ENCODE measurements around the gene KLF6. TPM values are rescaled to one million over a fixed set of nuclear protein-coding genes. Genes with fewer than 3 reads are reported as not detected.

Gene KLF6
- total and polyA plus RNA-seq, 2 experiments from 2014 or later, result 19.6 to 35.4 TPM

- Mint-ChIP-seq H3K27me3 (ENCODE audit: insufficient read depth, low read depth, poor library complexity) (peaks cover 4% of the 10 kb centered on the region), H3K27ac (no peak overlapping the region), H3K9me3 (no peaks in the 10 kb centered on the region; the same call in 2 of the 3 replicates), H3K36me3 (ENCODE audit: low read depth) (no peaks in the 10 kb centered on the region), H3K4me3 (no peak overlapping the region), H3K4me1 (peaks cover 36% of the 10 kb centered on the region)
- Histone ChIP-seq H3K4me3 (no peak overlapping the region), H3K27me3 (ENCODE audit: insufficient read depth) (no peaks in the 10 kb centered on the region), H3K9me2 (ENCODE audit: insufficient read depth) (no peaks in the 10 kb centered on the region), H3K79me2 (replicated peaks; ENCODE audit: insufficient read depth) (no peaks in the 10 kb centered on the region), H3F3A (replicated peaks; ENCODE audit: low read depth) (no peaks in the 10 kb centered on the region), H4K20me1 (replicated peaks; ENCODE audit: insufficient read depth) (no peaks in the 10 kb centered on the region), H3K4me2 (peak overlapping the region; percentile 36; the same call in 1 of the 2 replicates), H3K36me3 (ENCODE audit: insufficient read depth) (no peaks in the 10 kb centered on the region), H2AFZ (peak overlapping the region; percentile 72; the same call in 1 of the 2 replicates), H3K27ac (ENCODE audit: low read depth) (no peak overlapping the region), H3K4me1 (ENCODE audit: insufficient read depth) (peaks cover 13% of the 10 kb centered on the region)
- no peak; the same call in 2 of the 3 replicates for ATAC-seq
- no peak for DNase-seq (ENCODE audit: low spot score)
- TF ChIP-seq ZNF331 (CRISPR knock-in tag; IDR thresholded peaks at IDR 0.05; ENCODE audit: low read depth) (no peak), CTCF (conservative IDR thresholded peaks at IDR 0.05; ENCODE audit: low read depth in 2 of 2) (no peak), EZH2 (IDR thresholded peaks at IDR 0.05; ENCODE audit: low read depth, unreplicated experiment) (no peak), ETS1 (IDR thresholded peaks at IDR 0.05) (no peak), NANOG (IDR thresholded peaks at IDR 0.05; ENCODE audit: borderline replicate concordance) (no peak), STAT1 (IDR thresholded peaks at IDR 0.05; ENCODE audit: unreplicated experiment) (no peak), POLR2AphosphoS5 (IDR thresholded peaks at IDR 0.05; ENCODE audit: low read depth) (no peak), JUNB (IDR thresholded peaks at IDR 0.05; ENCODE audit: unreplicated experiment) (no peak), EZH2phosphoT487 (IDR thresholded peaks at IDR 0.05; ENCODE audit: unreplicated experiment) (no peak), REST (IDR thresholded peaks at IDR 0.05; ENCODE audit: unreplicated experiment) (no peak), CREB1 (CRISPR knock-in tag; IDR thresholded peaks at IDR 0.05; ENCODE audit: low read depth) (no peak), ZNF462 (CRISPR knock-in tag; IDR thresholded peaks at IDR 0.05) (no peak), ZNF114 (CRISPR knock-in tag; IDR thresholded peaks at IDR 0.05) (no peak)
Measured at GRCh38 chr10:3766046-3766756, 18.8 kb downstream of the KLF6 start.
